GM21447 (cell line): ENCODE data around the gene ZNF488.

Experiments
- ATAC-seq: cut with Tn5 transposase; IDR thresholded peaks from one replicate; pipeline ENCODE4 v1.9.1; 2021; ENCODE audit not compliant: unreplicated experiment

ZNF488 gene

DNA sequence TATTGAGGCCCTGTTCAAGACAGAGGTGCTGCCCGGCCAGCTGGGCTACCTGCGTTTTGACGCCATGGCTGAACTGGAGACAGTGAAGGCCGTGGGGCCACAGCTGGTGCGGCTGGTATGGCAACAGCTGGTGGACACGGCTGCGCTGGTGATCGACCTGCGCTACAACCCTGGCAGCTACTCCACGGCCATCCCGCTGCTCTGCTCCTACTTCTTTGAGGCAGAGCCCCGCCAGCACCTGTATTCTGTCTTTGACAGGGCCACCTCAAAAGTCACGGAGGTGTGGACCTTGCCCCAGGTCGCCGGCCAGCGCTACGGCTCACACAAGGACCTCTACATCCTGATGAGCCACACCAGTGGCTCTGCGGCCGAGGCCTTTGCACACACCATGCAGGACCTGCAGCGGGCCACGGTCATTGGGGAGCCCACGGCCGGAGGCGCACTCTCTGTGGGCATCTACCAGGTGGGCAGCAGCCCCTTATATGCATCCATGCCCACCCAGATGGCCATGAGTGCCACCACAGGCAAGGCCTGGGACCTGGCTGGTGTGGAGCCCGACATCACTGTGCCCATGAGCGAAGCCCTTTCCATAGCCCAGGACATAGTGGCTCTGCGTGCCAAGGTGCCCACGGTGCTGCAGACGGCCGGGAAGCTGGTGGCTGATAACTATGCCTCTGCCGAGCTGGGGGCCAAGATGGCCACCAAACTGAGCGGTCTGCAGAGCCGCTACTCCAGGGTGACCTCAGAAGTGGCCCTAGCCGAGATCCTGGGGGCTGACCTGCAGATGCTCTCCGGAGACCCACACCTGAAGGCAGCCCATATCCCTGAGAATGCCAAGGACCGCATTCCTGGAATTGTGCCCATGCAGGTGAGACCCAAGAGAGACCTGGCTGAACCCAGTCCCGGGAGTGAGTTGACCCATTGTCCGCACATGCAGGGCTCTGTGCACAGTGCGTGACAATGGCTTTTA is 33.1 kb downstream of the ZNF488 start:
- ATAC-seq, result no peak

DNA sequence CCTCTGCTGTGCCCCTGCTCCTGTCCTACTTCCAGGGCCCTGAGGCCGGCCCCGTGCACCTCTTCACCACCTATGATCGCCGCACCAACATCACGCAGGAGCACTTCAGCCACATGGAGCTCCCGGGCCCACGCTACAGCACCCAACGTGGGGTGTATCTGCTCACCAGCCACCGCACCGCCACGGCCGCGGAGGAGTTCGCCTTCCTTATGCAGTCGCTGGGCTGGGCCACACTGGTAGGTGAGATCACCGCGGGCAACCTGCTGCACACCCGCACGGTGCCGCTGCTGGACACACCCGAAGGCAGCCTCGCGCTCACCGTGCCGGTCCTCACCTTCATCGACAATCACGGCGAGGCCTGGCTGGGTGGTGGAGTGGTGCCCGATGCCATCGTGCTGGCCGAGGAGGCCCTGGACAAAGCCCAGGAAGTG is 34.1 kb downstream of the ZNF488 start:
- ATAC-seq, result no peak

DNA sequence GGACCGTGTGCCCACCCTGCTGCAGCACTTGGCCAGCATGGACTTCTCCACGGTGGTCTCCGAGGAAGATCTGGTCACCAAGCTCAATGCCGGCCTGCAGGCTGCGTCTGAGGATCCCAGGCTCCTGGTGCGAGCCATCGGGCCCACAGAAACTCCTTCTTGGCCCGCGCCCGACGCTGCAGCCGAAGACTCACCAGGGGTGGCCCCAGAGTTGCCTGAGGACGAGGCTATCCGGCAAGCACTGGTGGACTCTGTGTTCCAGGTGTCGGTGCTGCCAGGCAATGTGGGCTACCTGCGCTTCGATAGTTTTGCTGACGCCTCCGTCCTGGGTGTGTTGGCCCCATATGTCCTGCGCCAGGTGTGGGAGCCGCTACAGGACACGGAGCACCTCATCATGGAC is 34.6 kb downstream of the ZNF488 start:
- ATAC-seq, result no peak

DNA sequence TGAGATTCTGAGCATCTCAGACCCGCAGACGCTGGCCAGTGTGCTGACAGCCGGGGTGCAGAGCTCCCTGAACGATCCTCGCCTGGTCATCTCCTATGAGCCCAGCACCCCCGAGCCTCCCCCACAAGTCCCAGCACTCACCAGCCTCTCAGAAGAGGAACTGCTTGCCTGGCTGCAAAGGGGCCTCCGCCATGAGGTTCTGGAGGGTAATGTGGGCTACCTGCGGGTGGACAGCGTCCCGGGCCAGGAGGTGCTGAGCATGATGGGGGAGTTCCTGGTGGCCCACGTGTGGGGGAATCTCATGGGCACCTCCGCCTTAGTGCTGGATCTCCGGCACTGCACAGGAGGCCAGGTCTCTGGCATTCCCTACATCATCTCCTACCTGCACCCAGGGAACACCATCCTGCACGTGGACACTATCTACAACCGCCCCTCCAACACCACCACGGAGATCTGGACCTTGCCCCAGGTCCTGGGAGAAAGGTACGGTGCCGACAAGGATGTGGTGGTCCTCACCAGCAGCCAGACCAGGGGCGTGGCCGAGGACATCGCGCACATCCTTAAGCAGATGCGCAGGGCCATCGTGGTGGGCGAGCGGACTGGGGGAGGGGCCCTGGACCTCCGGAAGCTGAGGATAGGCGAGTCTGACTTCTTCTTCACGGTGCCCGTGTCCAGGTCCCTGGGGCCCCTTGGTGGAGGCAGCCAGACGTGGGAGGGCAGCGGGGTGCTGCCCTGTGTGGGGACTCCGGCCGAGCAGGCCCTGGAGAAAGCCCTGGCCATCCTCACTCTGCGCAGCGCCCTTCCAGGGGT is 35.2 kb downstream of the ZNF488 start:
- no peak for ATAC-seq

DNA sequence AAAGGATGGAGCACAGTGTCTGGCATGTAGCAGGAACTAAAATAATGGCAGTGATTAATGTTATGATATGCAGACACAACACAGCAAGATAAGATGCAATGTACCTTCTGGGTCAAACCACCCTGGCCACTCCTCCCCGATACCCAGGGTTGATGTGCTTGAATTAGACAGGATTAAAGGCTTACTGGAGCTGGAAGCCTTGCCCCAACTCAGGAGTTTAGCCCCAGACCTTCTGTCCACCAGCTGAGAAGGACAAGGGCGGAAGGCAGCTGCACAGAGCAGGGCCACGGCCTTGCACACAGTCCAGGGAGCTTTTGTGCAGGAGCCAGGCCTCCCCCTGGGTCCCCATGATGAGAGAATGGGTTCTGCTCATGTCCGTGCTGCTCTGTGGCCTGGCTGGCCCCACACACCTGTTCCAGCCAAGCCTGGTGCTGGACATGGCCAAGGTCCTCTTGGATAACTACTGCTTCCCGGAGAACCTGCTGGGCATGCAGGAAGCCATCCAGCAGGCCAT is 35.9 kb downstream of the ZNF488 start, which contains the start of gene RBP3:
Gene RBP3, plus strand, starts transcription at position 226 of the 514 bp plus-strand sequence. Its CDS starts 122 bp downstream, at position 348.
- no peak for ATAC-seq

DNA sequence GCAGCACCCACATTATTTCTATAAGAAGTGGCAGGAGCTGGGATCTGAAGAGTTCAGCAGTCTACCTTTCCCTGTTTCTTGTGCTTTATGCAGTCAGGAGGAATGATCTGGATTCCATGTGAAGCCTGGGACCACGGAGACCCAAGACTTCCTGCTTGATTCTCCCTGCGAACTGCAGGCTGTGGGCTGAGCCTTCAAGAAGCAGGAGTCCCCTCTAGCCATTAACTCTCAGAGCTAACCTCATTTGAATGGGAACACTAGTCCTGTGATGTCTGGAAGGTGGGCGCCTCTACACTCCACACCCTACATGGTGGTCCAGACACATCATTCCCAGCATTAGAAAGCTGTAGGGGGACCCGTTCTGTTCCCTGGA is 36.8 kb downstream of the ZNF488 start:
- no peak for ATAC-seq

DNA sequence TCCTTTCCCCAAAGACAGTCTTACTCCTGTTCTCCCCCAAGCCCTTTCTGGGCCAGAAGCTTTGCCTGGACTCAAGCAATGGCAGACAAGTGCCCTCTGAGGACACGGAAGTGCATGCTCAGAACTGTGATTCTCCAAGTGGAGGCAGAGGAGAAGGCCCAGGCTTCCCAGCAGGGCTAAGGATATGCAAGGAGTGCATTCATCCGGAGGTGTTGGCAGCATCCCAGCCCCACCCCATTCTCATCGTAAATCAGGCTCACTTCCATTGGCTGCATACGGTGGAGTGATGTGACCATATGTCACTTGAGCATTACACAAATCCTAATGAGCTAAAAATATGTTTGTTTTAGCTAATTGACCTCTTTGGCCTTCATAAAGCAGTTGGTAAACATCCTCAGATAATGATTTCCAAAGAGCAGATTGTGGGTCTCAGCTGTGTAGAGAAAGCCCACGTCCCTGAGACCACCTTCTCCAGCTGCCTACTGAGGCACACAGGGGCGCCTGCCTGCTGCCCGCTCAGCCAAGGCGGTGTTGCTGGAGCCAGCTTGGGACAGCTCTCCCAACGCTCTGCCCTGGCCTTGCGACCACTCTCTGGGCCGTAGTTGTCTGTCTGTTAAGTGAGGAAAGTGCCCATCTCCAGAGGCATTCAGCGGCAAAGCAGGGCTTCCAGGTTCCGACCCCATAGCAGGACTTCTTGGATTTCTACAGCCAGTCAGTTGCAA is 37.4 kb downstream of the ZNF488 start:
- no peak for ATAC-seq

DNA sequence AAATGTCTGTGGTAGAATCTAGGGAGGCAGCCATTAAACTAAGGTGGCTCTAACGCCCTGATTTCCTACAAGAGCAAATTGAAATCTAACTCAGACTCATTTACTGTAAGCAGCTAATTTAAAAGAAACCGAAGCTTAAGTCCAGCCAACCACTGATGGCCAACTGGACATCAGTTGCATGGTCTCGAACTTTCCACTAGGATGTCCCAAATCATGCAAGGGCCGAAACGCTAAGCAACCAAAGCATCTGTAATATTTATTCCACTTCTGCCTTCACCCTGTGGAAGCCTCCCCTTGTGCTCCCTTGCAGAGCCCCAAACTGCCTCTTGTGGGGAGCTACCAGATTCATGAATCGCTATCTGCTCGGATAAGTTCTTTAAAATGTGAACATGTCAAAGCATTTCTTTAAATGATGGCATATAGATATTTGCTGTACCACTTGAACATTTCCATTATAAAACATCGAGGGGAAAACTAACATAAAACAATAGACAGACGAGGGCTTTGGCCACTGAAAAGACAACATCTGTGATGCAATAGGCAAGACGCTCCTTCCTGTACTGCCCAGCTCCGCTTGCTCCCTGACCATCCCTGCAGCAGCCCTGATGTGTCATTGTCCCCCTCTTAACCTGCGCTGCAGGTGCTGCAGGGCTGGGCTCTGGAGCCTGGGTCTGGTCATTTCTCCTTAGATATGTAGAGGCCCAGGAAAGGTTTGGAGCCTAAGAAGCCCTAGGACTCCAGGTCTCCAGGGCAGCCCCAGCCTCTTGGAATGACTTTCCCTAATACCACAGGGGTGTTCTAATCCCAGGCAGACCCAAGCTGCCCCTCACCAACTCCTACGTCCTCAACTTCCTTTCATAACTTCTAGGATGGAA is 38.9 kb downstream of the ZNF488 start:
- ATAC-seq, result no peak

DNA sequence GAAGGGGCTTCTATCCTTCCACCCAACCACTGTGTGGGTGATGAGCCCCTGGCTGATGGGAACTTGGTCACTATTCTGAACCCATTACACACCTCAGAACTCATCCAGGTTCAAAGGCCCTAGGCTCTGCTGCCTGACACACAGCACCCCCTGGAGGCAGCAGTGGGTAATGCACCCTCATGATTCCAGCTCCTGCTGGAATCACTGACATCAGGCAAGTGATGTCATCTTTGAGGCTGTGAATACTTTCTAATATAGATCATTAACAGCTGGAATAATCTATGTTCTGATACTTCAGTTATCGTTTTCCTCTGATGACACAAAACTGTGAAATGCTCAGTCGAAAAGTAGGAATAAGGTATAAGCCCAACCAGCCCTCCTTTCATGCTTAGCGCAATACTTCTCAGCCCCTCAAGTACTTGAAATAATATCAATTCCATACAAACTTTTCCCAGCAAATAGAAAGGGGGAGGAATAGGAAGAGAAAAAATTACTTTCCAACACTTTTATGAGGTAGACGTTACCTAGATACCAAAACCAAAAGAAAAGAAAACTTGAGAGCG is 43.4 kb downstream of the ZNF488 start:
- ATAC-seq, result no peak

DNA sequence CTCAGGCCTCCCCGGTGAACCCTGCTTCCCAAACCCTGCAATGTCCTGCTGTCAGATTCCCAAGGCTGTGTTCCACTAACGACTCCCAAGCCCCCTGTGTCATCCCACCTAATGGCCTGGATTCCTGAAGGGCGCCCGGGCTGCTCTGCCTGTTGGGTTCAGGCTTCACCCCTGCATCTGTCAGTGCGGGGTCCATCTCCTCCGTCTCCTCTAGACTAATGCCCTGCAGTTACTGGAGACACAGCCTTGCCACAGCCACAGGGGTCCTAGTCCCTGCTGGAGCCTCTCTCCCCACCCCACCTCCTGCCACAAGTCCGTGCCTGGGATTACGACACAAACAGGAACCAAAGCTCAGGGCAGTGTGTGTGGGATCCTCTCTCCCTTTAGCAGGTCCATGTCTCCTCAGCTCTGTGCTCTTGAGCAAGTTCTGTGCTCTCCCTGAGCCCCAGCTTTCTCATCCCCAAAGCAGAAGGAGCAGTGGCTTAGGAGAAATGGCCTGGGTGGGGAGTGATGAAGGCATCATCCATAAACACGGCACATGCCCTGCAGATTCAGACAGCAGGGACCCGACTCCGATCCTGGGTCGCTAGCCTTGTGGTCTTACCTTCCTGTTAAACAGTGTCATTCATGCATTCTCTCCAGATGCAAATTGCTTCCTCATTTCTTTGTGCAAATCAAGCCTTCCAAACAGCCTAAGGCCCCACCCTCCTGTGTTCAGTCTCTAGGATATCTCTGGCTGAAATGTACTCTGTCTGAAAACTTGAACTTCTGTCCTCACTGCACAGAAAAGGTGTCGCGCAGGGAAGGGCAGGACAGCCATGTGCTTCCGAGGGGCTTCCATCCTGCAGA is 44.1 kb downstream of the ZNF488 start:
- no peak for ATAC-seq

DNA sequence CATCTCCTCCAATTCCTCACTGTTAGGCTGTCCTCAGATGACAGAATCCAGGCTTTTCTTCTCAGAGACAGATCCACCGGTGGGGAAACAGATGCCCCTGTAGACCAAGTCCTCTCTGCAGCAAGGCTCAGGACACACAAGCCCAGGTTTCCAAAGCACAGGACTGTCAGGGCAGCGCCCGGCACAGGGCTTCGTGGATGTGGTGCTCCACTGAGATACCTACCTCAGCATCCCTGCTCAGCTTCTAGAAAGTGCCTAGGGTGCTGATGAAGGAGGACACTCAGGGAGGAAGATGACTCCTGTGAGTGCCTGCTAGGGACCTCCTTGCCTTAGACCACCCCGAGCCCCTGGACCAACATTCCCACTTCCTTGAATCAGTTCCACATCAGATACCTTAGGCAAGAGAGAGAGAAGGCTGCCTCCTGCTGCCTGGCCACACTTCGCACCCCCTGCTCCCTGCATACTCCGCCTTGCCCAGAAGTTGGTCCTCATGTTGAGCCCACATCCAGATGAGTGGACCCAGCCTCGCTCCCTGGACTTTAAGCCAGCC is 44.8 kb downstream of the ZNF488 start:
- ATAC-seq, result no peak

DNA sequence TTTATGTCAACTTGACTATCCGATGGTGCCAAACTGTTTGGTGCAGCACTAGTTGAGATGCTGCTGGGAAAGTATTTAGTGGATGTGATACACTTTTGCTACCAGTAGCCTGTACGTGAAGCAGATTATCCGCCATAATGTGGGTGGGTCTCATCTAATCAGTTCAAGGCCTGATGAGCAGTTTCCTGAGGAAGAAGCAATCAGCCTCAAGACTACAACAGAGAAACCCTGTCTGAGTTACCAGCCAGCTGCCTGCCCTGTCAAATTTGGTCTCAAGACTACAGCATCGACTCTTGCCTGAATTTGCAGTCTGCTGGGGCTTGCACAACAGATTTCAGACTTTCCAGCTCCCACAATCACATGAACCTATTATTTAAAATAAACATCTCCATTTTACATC is 46.8 kb downstream of the ZNF488 start:
- no peak for ATAC-seq

DNA sequence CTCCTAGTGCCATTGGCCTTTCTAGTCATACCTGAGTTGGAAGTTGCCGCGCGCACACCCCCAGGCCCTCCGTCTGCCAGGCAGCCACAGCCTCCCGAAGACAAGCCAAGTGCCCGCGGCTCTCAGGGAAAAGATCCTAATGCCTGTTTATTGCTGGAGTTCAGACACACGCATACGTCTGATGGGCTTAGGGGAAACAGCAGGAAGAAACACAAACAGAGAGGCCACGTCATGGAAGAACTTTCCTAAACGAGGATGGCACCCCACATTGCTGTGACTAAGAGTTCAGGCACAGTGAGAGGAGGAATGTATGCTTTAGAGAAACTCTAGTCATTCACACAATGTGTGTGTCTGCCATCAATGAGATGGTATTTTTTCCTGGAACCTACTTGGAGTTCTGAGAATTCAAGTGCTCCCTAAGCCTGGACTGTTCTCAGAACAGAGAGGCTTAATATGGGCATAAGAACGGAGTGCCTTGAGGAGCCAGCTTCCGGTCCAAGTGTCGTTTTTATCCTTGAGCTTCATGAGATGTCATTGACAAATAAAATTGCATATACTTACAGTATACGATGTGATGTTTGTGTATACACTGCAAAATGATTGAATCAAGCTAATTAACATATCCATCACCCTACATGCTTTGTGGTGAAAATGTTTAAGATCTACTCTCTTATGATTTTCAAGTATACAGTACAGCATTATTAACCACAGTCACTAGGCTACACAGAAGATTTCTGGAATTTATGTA is 47.5 kb downstream of the ZNF488 start:
- no peak for ATAC-seq

DNA sequence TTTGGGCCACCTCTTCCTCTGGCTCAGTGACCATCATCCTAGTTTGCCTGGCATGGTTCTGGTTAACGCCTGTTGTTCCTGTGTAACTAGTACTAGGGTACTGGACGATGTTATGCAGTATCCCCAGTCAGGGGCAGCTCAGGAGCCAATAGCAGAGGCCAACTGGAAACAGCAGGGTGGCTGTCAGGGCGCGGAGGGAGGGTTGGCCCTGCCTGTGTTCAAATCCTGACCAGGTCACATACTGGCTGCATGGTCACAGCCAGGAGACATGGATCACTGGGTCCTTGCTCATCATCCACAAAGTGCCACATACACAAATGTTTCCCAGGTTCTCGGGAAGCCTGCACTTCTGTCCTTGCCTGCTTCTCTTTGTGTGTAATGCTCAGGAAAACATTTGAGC is 48.2 kb downstream of the ZNF488 start:
- ATAC-seq, result no peak

DNA sequence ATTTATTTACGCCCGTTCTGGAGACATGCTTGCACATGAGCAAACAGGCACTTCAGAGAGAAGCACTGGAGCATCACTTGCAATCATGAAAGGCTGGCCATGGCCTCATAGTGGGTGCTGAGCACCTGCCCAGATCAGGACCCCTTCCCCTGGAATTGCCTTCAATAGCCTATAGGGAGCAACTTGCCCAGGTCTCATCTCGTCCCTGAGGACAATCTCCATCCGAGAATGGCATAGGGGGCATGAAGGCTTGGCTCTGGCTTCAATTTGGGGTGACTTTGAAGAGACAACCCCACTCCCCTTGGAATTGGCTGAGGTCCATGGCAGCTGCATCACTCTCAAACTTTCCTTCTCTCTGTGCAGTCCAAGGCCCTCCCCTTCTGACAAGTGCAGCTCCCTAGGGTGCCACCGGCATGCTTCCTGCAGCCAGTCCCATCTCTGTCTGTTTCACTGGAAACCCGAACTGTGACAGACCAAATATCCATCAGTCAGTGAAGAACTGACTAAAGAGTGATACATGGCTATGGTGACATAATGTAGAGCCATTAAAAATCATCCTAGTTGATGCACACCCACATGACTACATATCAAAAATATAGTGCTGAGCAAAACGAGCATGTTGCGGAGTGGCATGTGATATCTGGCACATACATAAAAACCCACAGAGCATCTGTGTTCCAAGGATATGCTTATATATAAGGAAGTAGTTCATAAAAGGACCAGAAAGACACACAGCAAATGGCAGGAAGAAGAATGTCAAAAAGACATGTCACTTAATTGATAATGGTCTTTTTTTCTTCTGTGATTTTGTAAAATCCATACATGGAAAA is 49.4 kb downstream of the ZNF488 start:
- no peak for ATAC-seq

DNA sequence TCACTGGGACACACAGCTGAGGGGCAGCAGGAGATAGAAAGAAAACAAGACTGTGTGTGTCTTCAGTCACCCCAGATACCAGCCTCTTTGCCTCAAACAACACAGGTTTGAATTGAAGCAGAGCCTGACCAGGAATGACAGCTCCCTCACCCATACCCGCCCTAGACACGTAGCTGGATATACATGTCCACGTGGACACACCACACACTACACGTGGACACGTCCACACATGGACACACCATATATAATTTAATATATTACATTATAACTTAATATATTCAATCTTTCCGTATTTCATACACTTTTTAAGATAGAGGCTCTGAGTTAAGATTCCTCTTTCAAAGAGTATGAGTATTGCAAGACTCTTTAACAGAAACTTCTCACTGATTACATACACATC is 50.6 kb downstream of the ZNF488 start:
- no peak for ATAC-seq

DNA sequence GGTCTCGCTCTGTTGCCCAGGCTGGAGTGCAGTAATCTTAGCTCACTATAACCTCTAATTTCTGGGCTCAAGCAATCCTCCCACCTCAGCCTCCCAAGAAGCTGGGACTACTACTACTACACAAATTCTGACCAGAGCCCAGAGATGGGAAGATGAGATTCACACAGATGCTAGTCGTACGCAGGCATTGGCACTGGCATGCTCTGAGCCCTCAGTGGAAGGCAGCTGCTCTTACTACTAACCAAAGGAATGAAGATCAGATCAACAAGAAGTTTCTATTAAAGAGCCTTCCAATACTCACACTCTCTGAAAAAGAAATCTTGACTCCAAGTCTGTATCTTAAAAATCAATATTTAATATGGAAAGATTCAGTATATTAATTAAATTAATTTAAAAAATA is 51.1 kb downstream of the ZNF488 start:
- no peak for ATAC-seq
